HEK293 (cell line): Measurements from ENCODE around the gene AP3S2.

Experiments
- CTCF ChIA-PET: fragments of 350-600 bp; formaldehyde crosslinking; extraction: SDS; loops from one replicate; lab custom pipeline; 2021; ENCODE audit warnings: antibody characterized with exemption; lab: Yijun Ruan, JAX
- POLR2A ChIA-PET: fragments of 300-600 bp; formaldehyde crosslinking; extraction: SDS; loops from one replicate; lab custom pipeline; 2020; ENCODE audit warnings: antibody characterized with exemption, inconsistent platforms; lab: Yijun Ruan, JAX
- H3K27ac ChIP-seq: fragments of 200-500 bp; sonication (Bioruptor generic); 2 replicates; pipeline ENCODE4 v1.5.1; 2014; ENCODE audit warnings: low read depth, low read length, control low read depth, inconsistent platforms; ENCODE audit errors: extremely low read depth
- H3K36me3 ChIP-seq, 2 experiments: fragments of 200-500 bp in 1 of 2; sonication (Bioruptor generic) in 1 of 2; 1 replicate in 1 of 2; 2 replicates in 1 of 2; pipeline ENCODE4 v1.5.1; 2014 to 2017; ENCODE audit warnings: inconsistent platforms in 2 of 2, low read length in 2 of 2; ENCODE audit not compliant: control insufficient read depth in 2 of 2, insufficient read depth in 1 of 2
- H3K4me1 ChIP-seq: fragments of 200-500 bp; sonication (Bioruptor generic); 2 replicates; pipeline ENCODE4 v1.5.1; 2014; ENCODE audit warnings: mild to moderate bottlenecking, low read length, inconsistent platforms; ENCODE audit not compliant: control insufficient read depth, insufficient read depth
- H3K4me3 ChIP-seq: 2 replicates; pipeline ENCODE4 v1.5.1; 2011; ENCODE audit warnings: low read depth, mild to moderate bottlenecking, control low read depth, low read length, moderate library complexity
- H3K9me3 ChIP-seq: fragments of 200-500 bp; sonication (Bioruptor generic); 2 replicates; pipeline ENCODE4 v1.5.1; 2014; ENCODE audit warnings: low read depth, low read length, inconsistent platforms; ENCODE audit not compliant: control insufficient read depth, insufficient read depth
- SETDB1 ChIP-seq: IDR thresholded peaks from one replicate; pipeline ENCODE4 v1.6.1; 2017; ENCODE audit warnings: mild to moderate bottlenecking, low read length, moderate library complexity, mixed read lengths; ENCODE audit not compliant: insufficient read length
- TRIM28 ChIP-seq: IDR thresholded peaks from 2 replicates; pipeline ENCODE4 v1.6.1; 2011; ENCODE audit warnings: low read length, control low read depth, borderline replicate concordance
- ZFP41 ChIP-seq: fragments of 450-650 bp; formaldehyde crosslinking; IDR thresholded peaks from 2 replicates; pipeline ENCODE4 v1.5.1; 2016; ENCODE audit warnings: missing biosample characterization, missing genetic modification characterization, borderline replicate concordance
- ZNF140 ChIP-seq: fragments of 450-650 bp; formaldehyde crosslinking; IDR thresholded peaks from 2 replicates; pipeline ENCODE4 v1.5.1; 2016; ENCODE audit warnings: missing biosample characterization, missing genetic modification characterization
- ZNF23 ChIP-seq: fragments of 450-650 bp; formaldehyde crosslinking; IDR thresholded peaks from 2 replicates; pipeline ENCODE4 v1.5.1; 2016; ENCODE audit warnings: missing biosample characterization, missing genetic modification characterization, borderline replicate concordance
- ZNF426 ChIP-seq: fragments of 450-650 bp; formaldehyde crosslinking; IDR thresholded peaks from 2 replicates; pipeline ENCODE4 v1.5.1; 2017; ENCODE audit warnings: missing biosample characterization, missing genetic modification characterization, mild to moderate bottlenecking, inconsistent platforms, moderate library complexity
- ZNF629 ChIP-seq: fragments of 450-650 bp; formaldehyde crosslinking; IDR thresholded peaks from 2 replicates; pipeline ENCODE4 v1.5.1; 2017; ENCODE audit warnings: missing biosample characterization, missing genetic modification characterization
- ZNF777 ChIP-seq: fragments of 450-650 bp; formaldehyde crosslinking; IDR thresholded peaks from 2 replicates; pipeline ENCODE4 v1.5.1; 2017; ENCODE audit warnings: missing biosample characterization, missing genetic modification characterization, borderline replicate concordance
- ZNF785 ChIP-seq: fragments of 450-650 bp; formaldehyde crosslinking; IDR thresholded peaks from 2 replicates; pipeline ENCODE4 v1.5.1; 2016; ENCODE audit warnings: missing biosample characterization, missing genetic modification characterization
- ZNF830 ChIP-seq: fragments of 450-650 bp; IDR thresholded peaks from 2 replicates; pipeline ENCODE4 v1.5.0; 2018; ENCODE audit warnings: missing biosample characterization, missing genetic modification characterization, low read depth, mild to moderate bottlenecking, moderate library complexity
- TF ChIP-seq, protein P1 (sequence below): fragments of 450-650 bp; formaldehyde crosslinking; conservative IDR thresholded peaks from 2 replicates; pipeline ENCODE4 v1.5.1; 2016; ENCODE audit warnings: low read depth, missing biosample characterization, missing genetic modification characterization
- TF ChIP-seq, protein P2 (sequence below): fragments of 450-650 bp; formaldehyde crosslinking; IDR thresholded peaks from 2 replicates; pipeline ENCODE4 v1.5.1; 2016; ENCODE audit warnings: missing biosample characterization, missing genetic modification characterization
- TF ChIP-seq, protein P3 (sequence below): fragments of 450-650 bp; formaldehyde crosslinking; IDR thresholded peaks from 2 replicates; pipeline ENCODE4 v1.5.1; 2016; ENCODE audit warnings: missing biosample characterization, missing genetic modification characterization
- TF ChIP-seq, protein P4 (sequence below): fragments of 450-650 bp; formaldehyde crosslinking; IDR thresholded peaks from 2 replicates; pipeline ENCODE4 v1.5.1; 2016; ENCODE audit warnings: missing biosample characterization, missing genetic modification characterization
- TF ChIP-seq, protein P5 (sequence below): fragments of 450-650 bp; formaldehyde crosslinking; IDR thresholded peaks from 2 replicates; pipeline ENCODE4 v1.5.1; 2016; ENCODE audit warnings: missing biosample characterization, missing genetic modification characterization

AP3S2 gene

DNA sequence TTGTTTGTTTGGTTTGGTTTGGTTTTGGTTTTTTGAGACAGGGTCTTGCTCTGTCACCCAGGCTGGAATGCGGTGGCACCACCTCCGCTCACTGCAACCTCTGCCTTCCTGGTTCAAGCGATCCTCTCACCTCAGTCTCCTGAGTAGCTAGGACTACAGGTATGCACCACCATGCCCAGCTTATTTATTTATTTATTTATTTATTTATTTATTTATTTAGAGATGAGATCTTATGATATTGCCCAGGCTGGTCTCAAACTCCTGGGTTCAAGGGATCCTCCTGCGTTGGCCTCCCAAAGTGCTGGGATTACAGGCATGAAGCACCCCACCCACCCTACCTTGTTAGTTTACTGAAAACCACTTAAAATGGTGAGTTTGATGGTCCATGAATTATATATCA, 105.2 kb downstream of the AP3S2 start (continued):
- TF ChIP-seq, protein P1, sequence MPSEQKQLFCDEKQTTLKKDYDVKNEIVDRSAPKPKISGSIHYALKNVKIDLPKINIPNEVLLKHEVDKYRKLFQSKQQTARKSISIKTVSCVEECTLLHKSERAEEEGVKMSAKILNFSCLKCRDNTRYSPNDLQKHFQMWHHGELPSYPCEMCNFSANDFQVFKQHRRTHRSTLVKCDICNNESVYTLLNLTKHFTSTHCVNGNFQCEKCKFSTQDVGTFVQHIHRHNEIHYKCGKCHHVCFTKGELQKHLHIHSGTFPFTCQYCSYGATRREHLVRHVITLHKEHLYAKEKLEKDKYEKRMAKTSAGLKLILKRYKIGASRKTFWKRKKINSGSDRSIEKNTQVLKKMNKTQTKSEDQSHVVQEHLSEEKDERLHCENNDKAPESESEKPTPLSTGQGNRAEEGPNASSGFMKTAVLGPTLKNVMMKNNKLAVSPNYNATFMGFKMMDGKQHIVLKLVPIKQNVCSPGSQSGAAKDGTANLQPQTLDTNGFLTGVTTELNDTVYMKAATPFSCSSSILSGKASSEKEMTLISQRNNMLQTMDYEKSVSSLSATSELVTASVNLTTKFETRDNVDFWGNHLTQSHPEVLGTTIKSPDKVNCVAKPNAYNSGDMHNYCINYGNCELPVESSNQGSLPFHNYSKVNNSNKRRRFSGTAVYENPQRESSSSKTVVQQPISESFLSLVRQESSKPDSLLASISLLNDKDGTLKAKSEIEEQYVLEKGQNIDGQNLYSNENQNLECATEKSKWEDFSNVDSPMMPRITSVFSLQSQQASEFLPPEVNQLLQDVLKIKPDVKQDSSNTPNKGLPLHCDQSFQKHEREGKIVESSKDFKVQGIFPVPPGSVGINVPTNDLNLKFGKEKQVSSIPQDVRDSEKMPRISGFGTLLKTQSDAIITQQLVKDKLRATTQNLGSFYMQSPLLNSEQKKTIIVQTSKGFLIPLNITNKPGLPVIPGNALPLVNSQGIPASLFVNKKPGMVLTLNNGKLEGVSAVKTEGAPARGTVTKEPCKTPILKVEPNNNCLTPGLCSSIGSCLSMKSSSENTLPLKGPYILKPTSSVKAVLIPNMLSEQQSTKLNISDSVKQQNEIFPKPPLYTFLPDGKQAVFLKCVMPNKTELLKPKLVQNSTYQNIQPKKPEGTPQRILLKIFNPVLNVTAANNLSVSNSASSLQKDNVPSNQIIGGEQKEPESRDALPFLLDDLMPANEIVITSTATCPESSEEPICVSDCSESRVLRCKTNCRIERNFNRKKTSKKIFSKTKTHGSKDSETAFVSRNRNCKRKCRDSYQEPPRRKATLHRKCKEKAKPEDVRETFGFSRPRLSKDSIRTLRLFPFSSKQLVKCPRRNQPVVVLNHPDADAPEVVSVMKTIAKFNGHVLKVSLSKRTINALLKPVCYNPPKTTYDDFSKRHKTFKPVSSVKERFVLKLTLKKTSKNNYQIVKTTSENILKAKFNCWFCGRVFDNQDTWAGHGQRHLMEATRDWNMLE (tag by site-specific recombination), result peak; percentile 82
- TF ChIP-seq ZNF426 (tag by site-specific recombination), result peak; percentile 66
- TF ChIP-seq, protein P2, sequence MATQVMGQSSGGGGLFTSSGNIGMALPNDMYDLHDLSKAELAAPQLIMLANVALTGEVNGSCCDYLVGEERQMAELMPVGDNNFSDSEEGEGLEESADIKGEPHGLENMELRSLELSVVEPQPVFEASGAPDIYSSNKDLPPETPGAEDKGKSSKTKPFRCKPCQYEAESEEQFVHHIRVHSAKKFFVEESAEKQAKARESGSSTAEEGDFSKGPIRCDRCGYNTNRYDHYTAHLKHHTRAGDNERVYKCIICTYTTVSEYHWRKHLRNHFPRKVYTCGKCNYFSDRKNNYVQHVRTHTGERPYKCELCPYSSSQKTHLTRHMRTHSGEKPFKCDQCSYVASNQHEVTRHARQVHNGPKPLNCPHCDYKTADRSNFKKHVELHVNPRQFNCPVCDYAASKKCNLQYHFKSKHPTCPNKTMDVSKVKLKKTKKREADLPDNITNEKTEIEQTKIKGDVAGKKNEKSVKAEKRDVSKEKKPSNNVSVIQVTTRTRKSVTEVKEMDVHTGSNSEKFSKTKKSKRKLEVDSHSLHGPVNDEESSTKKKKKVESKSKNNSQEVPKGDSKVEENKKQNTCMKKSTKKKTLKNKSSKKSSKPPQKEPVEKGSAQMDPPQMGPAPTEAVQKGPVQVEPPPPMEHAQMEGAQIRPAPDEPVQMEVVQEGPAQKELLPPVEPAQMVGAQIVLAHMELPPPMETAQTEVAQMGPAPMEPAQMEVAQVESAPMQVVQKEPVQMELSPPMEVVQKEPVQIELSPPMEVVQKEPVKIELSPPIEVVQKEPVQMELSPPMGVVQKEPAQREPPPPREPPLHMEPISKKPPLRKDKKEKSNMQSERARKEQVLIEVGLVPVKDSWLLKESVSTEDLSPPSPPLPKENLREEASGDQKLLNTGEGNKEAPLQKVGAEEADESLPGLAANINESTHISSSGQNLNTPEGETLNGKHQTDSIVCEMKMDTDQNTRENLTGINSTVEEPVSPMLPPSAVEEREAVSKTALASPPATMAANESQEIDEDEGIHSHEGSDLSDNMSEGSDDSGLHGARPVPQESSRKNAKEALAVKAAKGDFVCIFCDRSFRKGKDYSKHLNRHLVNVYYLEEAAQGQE (tag by site-specific recombination), result peak; percentile 67; the same call in 1 of the 2 replicates

DNA sequence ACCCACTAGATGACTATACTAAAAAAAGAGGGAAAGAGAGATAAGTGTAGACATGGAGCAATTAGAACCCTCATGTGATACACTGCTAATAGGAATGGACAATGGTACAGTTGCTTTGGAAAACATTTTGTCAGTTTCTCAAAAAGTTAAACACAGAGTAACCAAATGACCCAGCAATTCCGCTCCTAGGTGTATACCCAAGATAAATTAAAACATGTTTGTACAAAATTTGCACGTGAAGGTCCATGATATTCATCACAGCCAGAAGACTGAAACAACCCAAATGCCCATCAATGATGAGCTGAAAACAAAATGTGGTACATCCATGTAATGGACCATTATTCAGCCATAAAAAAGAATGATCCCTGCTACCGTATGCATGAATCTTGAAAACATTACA, 105.8 kb downstream of the AP3S2 start:
- H3K27ac ChIP-seq, result no peak overlapping the region
- no peaks in the 10 kb centered on the region for H3K4me1 ChIP-seq
- no peak overlapping the region for H3K4me3 ChIP-seq
- CTCF ChIA-PET, result interaction anchor here (1.3 kb wide), 1 partner anchor 27 kb away, joined by 4 read pairs; no protein-coding TSS in a partner anchor
- H3K36me3 ChIP-seq, result no peaks in the 10 kb centered on the region
- POLR2A ChIA-PET, result no interaction called here
- no peaks in the 10 kb centered on the region; the same call in 1 of the 2 replicates for H3K9me3 ChIP-seq
- peak; percentile 35 for TF ChIP-seq SETDB1
- peak; percentile 99 for TF ChIP-seq ZNF140 (tag by site-specific recombination)
- TF ChIP-seq, protein P2 (tag by site-specific recombination), result no peak

DNA sequence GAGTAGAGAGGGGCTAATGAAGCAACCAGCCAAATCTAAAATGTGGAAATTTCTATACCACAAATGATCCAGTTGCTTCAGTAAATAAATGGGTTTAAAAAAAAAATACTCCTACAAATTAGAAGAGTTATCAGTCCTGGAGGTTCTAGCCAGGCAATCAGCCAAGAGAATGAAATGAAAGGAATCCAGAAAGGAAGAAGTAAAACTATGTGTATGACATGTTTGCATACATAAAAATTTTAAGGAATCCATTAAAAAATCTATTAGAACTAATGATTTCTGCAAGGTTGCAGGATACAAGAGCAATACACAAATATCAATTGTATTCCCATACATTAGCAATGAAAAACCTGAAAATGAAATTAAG, 108.0 kb downstream of the AP3S2 start:
- Histone ChIP-seq H3K27ac (no peak overlapping the region), H3K4me3 (no peak overlapping the region), H3K36me3 (no peaks in the 10 kb centered on the region), H3K9me3 (no peaks in the 10 kb centered on the region; the same call in 1 of the 2 replicates), H3K4me1 (no peaks in the 10 kb centered on the region)
- TF ChIP-seq, protein P3, sequence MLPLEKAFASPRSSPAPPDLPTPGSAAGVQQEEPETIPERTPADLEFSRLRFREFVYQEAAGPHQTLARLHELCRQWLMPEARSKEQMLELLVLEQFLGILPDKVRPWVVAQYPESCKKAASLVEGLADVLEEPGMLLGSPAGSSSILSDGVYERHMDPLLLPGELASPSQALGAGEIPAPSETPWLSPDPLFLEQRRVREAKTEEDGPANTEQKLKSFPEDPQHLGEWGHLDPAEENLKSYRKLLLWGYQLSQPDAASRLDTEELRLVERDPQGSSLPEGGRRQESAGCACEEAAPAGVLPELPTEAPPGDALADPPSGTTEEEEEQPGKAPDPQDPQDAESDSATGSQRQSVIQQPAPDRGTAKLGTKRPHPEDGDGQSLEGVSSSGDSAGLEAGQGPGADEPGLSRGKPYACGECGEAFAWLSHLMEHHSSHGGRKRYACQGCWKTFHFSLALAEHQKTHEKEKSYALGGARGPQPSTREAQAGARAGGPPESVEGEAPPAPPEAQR (tag by site-specific recombination), result no peak
- no peak for TF ChIP-seq TRIM28
- TF ChIP-seq ZNF629 (tag by site-specific recombination), result no peak
- no peak for TF ChIP-seq ZNF830 (tag by site-specific recombination)
- TF ChIP-seq, protein P4, sequence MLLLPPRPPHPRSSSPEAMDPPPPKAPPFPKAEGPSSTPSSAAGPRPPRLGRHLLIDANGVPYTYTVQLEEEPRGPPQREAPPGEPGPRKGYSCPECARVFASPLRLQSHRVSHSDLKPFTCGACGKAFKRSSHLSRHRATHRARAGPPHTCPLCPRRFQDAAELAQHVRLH (tag by site-specific recombination), result no peak
- TF ChIP-seq ZFP41 (tag by site-specific recombination), result no peak
- TF ChIP-seq, protein P5, sequence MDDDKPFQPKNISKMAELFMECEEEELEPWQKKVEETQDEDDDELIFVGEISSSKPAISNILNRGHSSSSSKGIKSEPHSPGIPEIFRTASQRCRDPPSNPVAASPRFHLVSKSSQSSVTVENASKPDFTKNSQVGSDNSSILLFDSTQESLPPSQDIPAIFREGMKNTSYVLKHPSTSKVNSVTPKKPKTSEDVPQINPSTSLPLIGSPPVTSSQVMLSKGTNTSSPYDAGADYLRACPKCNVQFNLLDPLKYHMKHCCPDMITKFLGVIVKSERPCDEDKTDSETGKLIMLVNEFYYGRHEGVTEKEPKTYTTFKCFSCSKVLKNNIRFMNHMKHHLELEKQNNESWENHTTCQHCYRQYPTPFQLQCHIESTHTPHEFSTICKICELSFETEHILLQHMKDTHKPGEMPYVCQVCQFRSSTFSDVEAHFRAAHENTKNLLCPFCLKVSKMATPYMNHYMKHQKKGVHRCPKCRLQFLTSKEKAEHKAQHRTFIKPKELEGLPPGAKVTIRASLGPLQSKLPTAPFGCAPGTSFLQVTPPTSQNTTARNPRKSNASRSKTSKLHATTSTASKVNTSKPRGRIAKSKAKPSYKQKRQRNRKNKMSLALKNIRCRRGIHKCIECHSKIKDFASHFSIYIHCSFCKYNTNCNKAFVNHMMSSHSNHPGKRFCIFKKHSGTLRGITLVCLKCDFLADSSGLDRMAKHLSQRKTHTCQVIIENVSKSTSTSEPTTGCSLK, result no peak
- TF ChIP-seq ZNF777 (tag by site-specific recombination), result no peak
- no peak for TF ChIP-seq ZNF785 (tag by site-specific recombination)
- no peak for TF ChIP-seq ZNF23 (tag by site-specific recombination)
- ChIA-PET POLR2A (no interaction called here), CTCF (interaction anchor here (1.0 kb wide), 1 partner anchor 89 kb away, joined by 3 read pairs; no protein-coding TSS in a partner anchor)
